ENCODE measurements around the gene GGNBP2.

Gene GGNBP2

DNA sequence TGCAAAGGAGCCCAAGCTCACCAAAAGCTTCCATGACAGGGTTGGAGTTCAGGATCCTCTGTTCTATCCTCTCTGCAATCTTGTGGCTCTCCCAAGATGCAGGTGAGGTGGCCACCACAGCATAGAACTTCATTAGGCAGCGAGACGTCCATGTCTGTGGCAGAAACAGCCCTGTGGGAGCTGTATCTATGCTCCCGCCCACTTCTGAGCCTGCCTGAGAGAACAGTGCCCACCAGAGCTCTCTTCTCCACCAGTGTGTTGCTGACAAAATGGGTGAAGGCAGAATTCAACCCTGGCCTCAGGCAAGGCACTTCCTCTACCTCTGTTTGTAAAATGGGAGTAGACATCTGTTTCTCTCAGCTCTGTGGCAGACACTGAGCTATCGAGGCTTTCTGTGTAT, 28.9 kb upstream of the GGNBP2 start:
- DNase-seq, result no peak

DNA sequence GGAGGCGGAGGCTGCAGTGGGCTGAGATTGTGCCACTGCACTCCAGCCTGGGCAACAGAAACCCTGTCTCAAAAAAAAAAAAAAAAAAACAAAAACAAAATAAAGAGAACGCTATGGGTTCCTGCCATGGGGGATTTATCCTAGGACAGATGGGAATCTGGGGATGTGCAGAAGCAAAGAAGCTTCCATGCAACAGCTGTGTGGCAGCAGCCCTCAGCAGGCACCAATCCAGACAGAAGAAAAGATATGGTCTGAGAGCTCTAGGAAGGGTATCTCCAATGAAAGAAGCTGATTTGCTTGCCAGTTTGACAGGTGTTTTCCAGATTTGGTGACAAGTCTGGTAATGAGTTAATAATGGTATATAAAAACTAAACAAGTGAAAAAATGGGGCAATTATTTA, 21.6 kb upstream of the GGNBP2 start:
- DNase-seq, result no peak

DNA sequence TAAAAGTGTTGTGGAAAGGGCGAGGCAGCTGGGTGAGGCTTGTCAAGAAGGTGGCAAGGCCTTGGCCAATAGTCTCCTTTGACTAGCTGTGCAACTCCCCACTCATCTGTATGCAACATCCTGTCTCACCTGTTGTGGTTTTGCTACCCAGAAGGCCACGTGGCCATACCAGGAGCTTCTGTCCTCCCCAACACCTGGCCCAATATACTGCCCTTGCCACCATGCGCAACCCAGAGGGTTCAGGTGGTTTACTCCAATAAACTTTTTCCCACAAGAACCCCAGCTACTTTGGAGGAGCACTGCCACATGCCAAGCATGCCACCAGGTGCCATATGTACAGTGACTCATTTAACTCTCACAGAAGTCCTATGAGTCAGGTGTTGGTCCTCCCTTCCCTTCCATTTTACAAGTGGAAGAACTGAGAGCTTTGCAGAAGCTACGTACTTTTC, 20.3 kb upstream of the GGNBP2 start:
- DNase-seq, result no peak

DNA sequence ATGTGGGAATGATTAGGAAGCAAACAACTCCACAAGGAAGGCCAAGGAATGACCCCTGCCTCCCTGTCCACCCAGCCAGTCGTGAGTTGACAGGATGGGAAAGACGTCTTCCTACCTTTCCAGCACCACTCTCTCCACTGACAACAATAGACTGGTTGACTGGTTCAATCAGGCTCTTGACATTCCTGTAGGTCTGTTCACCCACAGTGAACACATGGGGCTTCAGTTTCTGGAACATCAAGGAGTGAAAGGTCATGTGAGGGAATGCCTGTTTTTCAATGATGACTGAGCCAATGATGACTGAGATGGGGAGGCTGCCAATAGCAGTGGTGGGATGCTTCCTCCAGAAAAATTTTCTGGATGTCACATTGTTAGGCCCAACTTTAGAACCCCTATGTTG, 19.6 kb upstream of the GGNBP2 start:
- DNase-seq, result no peak

DNA sequence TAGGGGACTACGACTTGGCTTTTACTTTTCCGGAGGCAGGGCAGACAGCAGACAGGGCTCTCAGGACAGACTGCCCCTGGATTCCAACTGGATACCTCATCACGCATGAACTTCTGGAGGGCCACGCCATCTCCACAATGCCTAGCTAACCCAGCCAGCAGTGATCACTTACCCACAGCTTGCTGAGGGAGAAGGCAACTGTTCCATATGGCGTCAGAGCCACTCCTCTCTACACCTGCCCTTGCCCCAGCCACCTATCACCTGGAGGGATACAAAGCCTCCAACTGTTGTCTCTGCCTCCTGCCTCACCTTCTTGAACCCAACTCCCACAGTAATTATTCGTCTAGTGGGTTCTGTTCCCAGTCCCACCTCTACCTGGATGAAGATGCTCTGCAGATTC, 18.8 kb upstream of the GGNBP2 start:
- no peak for DNase-seq

DNA sequence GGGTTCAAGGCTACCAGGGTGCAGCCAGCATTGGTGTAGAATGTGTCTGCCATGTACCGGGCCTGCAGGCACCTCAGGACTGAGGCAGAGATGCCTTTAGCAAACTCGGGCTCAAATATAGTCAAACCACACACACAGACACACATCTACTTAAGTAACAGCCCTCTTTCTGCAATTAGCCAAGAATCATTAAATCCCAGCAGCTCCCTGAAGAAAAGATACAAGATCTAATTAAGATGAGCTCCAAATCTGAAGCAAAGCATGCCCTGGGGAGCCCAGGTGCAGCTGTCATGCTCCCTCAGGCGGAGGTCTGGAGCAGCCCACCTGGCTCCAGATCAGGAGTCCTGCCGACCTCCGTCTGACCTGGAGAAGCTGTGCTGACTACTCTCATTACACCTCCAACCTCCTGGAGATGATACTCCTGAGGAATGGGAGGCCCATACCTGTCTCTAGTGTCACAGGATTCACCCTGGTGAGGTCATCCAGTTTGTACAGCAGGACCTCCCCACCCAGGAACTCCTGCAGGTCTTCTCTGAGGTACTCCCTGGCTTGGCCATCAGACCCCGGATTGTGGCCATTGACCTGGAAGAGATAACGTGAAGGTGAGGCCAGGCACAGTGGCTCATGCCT, 17.0 kb upstream of the GGNBP2 start:
- no peak for DNase-seq

DNA sequence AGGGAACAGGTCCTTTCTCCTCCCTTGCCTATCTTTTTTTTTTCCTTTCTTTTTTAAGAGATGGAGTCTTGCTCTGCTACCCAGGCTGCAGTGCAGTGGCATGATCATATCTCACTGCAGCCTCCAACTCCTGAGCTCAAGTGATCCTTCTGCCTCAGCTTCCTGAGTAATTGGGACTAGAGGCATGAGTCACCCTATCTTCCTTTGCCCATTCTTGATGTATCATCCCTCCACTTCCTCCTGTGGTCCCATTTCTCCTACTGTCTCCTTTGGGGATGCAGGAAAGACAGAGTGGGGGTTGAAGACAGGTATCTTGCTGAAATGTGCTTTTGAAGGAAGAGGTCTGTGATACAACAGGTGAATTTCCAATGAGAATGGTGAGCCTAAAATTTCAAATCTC, 15.6 kb upstream of the GGNBP2 start:
- no peak for DNase-seq

DNA sequence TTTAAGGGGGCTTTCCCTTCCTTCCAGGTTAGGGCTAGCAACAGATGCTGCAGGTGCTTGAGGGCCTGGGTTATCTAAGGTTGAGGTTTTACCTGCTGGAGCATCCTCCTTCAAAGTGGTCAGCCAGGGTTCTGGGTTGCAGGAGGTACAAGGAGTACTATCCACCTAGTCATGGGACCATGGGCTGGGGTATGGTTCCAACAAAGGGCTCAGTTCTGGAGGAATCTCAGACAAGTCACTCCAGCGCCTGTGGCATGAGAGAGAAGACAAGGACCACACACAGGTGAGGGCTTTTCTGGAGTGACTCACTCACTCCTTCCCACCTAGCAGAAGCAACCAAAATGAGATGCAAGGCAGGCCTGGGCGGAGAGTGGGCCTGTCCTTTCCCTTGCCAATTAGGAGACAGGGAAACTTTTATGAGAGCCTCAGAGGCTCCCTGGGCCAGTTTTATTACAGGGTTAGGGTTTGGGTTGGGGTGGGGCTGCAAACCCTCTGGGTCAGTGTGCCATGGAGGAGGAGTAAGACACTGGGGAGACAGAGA, 12.2 kb upstream of the GGNBP2 start:
- DNase-seq, result no peak

DNA sequence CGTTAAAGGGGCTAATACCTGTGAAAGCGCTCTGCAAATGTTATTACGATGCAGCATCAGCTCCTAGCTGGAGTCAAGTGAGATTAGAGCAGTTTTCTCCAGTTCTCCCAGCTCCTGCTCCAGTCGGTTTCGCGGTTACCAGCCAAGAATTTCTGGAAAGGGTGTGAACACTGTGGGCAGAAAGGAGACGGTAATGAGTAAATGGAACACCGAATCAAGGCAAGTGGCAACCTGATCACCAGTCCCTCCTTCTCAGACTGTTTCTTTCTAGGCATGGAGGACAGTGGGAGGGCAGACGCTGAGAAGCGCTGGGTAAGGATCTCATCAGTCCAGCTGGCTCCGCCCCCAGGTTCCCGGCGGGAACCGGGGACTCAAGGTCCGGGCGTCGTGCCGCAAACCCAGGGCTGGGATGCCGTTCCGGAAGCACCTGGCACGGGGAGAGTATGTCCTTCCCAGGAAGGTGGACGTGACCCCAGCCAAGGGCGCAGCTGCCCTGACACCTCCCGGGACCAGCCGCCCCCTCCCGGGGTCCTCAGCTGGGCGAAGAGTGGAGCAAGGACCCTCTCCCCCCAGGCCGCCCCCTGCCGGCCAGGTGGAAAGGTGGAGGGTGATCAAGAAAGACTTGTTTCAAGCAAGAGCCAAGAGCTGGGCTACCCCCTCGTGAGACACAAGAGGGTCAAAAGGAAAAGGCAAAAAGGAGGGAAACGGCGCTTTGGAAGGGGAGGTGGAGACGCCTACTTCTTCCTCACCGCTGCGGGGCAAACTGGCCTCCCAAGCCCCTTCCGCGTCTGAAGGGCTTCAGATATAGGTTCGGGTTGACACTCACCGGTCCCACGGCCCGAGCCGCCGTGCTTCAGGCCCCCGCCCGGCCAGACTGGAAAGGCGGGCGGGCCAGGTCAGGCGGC, 10.5 kb upstream of the GGNBP2 start:
- DNase-seq, result peak; percentile 75 to 84

DNA sequence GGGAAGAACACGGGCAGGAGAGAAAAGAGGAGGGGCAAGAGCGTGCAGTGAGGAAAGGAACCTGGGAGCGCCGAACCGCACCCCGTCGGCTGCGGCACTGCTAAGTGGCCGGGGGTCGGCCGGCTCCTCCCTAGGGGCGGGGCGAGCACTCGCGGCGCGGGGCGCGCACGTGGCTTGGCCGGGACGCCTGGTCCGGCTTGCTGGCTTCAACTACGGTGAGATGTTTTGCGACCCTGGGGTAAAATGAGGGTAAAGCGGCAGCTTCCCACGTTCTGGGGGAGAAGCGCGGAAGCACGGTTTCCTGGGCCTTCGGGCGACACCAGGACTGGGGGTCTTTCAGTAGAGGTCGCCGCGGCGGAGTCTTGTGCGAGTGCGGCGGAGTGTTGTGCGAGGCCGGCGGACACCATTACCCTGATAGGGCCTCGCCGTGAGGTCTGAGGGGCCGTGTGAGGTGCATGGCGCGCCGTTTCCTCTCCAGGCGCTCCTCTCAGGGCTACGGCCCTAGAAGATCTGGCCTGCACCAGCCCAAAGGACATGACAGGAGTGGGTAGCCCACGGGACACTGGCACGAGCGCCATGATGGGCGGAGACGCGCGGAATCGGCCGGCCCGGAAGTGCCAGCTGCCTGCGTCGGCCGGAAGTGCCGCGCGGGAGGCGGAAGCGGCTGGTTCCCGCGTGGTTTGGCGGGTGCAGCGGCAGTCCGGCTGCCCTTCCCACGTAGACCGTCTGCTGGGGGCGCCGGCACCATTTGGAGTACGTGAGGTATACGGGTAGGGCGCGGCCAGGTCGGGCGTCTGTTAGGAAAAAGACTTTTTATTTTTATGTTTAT, 9.7 kb upstream of the GGNBP2 start, which contains the start of the genes MYO19 and PIGW:
Gene MYO19 (minus strand): TSS at position 29 of the 829 bp plus-strand sequence. CDS start 2,330 bp downstream, outside the sequence.
Gene PIGW (plus strand): TSS at position 148 of the 829 bp plus-strand sequence. CDS start 2,115 bp downstream, outside the sequence.
- peak; percentile 92 to 97 for DNase-seq

DNA sequence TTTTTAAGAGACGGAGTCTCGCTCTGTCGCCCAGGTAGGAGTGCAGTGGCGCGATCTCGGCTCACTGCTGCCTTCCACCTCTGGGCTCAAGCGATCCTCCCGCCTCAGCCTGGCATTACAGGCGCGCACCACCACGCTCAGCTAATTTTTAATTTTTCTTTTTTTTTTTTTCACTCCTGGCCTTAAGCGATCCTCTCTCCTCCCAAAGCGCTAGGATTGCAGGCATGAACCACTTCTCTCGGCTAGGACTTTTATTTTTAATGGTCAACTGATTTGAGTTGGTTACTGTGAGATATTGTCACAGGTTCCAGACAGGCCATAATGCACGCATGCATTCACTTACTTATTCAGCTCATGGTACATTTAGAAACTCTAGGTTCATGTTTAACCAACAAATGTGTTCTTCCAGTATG, 9.0 kb upstream of the GGNBP2 start:
- DNase-seq, result no peak

DNA sequence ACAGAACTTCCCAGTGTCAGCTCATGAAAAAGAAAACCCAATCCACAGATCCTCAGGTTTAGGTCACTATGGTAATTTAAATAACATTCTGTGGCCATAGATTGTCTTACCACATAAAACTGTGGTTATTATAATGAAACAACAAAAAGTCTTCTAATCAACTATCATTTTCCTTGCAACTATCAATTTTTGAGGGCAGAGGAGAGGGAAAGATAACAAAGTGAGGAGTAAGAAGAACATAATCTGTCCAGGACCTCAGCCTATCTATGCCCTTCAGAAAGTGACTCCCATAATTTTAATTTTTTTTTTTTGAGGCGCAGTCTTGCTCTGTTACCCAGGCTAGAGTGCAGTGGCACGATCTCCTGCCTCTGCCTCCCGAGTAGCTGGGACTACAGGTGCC, 4.0 kb upstream of the GGNBP2 start:
- DNase-seq, result no peak

DNA sequence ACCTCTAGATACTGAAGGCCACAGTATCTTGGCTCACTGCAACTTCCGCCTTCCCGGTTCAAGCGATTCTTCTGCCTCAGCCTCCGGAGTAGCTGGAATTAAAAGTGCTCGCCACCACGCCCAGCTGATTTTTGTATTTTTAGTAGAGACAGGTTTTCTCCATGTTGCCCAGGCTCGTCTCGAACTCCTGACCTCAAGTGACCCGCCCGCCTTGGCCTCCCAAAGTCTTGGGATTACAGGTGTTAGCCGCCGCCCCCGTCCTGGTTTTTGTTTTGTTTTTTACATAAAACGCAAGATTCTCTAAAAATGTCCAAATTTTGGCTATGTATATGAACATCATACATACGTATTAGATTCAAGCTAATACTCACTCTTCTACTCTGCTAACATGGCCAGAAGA, 2.0 kb upstream of the GGNBP2 start:
- DNase-seq, result no peak

DNA sequence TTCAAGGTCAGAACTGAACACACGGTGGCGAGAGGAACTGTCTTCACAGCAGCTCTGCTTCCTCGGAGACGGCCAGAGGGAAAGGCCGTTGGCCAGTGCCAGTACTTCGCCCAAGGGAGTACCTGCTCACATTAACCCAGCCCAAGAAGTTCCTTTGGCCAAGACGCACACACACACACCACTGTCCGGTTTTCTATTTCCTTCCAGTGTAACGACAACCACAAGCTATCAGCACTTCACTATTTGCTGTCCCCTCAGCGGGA, 744 bp upstream of the GGNBP2 start:
- peak; percentile 16 to 41 for DNase-seq

DNA sequence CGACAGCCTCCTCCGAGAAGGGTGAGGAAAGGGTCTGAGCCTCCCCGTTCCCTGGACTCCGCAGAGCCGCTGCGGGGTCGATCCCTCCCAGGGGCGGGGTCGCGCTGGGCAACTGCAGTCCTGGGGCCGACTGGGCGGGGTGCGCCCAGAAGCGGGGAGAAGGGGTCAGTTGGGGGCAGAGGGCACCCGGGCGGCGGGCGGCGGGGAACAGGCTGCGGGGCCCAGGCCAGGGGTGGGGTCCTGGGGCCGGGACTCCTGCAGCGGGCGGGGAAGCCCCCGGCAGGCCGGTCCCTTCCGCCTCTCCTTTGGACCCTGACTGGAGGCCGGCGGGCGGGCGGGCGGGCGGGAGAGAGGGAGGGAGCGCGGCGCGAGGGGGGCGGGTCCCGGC, 352 bp downstream of the GGNBP2 start:
- DNase-seq, result peak; percentile 85

DNA sequence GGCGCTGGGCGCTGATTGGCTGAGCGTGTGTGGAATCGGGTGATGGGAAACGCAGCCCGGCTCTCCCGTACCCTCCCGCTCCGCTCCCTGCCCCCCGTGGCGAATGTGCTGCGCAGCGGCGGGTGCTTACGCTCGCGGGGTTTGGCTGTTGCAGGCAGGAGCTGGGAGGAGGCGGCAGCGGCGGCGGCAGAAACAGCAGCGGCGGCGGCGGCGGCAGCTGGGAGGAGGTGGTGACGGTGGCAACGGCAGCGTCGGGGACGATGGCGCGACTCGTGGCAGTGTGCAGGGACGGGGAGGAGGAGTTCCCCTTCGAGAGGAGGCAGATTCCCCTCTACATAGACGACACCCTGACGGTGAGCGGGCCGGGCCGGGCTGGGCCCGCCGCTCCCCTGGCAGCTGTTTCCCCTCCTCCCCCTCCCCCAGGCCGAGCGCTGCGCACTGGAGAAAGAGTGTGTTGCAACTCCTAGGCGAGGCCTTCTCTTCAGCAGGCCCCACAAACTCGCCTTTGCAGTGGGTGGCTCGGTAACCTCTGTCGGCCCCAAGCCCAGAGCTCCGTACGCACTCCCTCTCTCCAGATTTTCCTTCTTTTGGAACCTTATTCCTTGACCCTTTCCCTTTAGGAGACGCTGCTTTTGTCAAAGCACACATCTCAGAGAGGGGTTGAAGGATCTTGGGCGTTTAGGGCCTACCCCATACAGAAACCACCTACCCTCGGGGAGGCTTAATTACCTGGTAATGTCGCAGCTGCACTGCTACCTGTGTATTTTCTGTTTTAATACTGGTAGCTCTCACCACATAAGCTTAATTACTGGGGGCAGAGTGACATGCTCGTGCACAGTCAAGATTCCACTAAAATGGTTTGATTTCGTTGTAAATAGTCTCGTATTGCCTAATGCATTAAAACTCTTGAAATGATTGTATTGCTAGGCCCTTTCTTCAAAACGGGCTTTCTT, 1.0 kb downstream of the GGNBP2 start:
- DNase-seq, result peak; percentile 98 to 99

DNA sequence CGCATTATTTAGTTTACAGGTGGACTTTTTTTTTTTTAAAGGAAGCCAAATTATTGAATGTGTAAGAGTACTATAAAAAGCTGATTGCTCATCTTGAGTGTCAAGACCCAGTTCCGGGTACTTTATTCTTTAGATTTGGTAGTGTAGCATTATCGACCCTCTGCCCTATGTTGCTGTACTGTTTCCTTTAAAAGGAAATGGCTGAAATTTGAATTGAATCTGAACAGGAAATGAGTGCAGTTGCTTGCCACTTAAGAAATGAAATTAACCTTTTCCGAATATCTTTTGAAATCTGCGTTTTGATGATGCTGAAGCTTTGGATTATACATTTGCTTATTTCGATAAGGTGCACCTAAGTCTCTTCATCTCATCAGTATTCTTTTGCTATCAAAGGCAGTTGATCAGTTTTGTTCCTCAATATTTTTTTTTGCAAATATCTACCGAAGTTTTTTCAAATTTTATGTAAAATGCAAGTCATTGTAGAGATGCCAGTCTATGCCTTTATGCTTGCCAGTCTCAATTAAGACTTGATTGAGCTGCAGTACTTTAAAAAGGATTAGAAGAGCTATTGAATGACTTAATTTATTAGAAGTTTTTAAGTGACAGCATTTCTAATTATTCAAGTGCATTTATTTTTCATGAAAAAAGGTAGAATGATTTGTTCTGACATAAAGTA, 1.8 kb downstream of the GGNBP2 start:
- DNase-seq, result no peak

DNA sequence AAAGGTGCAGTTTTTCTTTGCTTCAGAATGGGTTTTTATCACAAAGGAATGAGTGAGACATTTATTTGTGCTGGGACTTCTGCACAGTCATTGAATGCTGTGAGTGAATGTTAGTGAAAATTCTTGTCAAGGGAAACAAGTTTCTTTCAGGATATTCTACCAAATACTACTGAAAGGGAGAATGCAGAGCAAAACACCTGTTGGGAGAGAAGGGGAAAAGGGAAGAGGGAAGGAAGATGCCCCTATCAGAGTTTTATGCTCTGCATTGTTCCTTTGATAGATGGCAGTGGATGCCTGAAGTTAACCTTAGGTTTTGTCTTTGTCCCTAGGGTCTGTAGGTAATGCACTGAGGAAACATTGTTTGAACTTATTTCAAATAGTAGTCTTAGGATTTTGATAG, 3.1 kb downstream of the GGNBP2 start:
- DNase-seq, result no peak

DNA sequence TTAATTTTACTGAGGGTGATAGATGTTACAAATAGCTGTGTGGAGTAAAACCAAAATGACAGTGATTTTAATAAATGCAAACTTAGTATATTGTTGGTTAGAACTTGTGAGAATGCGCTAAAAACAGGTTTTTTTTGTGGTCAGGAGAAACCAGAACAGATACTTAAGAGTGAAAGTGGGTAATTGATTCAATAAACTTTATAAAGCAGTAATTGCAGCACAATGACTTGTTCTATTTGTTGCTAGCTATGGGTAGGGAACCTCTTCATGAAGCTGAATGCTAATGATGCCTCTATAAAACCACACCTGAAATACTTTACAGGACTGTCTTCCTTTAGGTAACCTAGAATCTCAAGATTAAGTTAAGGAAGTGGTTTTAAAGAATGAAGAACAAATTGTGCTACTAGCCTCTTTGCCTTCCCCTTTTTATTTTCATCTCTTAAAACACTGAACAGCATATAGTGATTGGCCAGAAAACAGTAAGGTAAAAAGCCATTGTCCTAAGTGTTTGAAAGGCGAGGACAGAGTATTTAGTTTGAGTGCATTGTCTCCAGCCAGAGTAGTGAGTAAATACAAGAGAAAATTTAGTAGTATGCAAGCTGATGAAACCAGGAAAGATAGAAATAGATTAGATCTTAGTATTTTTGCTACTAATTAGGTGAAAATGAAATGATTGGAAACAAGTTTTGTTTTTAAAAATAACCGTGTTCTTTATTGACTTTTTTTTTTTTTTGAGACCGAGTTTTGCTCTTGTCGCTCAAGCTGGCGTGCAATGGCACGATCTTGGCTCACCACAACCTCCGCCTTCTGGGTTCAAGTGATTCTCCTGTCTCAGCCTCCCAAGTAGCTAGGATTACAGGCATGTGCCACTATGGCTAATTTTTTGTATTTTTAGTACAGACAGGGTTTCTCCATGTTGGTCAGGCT, 6.0 kb downstream of the GGNBP2 start:
- DNase-seq, result no peak

DNA sequence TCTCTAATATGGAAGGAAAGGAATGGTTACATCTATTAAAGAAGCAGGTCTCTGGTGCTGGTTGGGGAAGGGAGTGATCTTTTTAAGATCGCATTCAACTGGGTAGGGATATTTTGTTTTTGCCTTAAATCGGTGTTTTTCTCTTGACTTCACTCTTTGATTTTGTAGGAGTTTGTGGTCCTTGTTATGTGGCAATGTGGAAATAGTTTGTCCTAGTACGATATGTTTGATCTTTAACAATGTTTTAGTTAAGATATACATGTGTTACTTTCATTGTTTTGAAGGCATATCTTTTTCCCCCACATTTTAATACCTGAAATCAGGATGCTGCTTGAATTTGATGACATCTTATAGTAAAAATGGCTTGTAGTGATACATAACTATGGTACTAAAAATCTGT, 8.7 kb downstream of the GGNBP2 start:
- no peak for DNase-seq

Data from NCI-H1930 (cell line).